Esophagus muscularis mucosa (tissue), 4 donors: ENCODE results near the gene CNN1. TPM values are rescaled to one million over a fixed set of nuclear protein-coding genes. Genes with fewer than 3 reads are reported as not detected.

Experiments
- DNase-seq: peaks from one replicate; pipeline ENCODE4 v3.0.0-alpha.2; 2017; ENCODE audit errors: extremely low spot score
- H3K27ac ChIP-seq, 4 donors: fragments of 200-600 bp; sonication (generic); replicated peaks in 1 of 4; 1 replicate in 3 of 4; 2 replicates in 1 of 4; pipeline ENCODE4 v1.5.1; 2016 to 2019; ENCODE audit warnings: mild to moderate bottlenecking in 1 of 4
- H3K27me3 ChIP-seq, 4 donors: fragments of 200-600 bp; sonication (generic); one replicate each; pipeline versions ENCODE4 v1.5.1 to v1.6.0; 2016 to 2019
- H3K36me3 ChIP-seq, 4 donors: fragments of 200-600 bp; sonication (generic); one replicate each; pipeline ENCODE4 v1.5.1; 2016 to 2019
- H3K4me1 ChIP-seq, 4 donors: fragments of 200-600 bp; sonication (generic); one replicate each; pipeline ENCODE4 v1.5.1; 2016 to 2019
- H3K4me3 ChIP-seq, 4 donors: fragments of 200-600 bp; sonication (generic); 1 replicate in 2 of 4; 2 replicates in 2 of 4; pipeline ENCODE4 v1.5.1; 2016 to 2019; ENCODE audit warnings: mild to moderate bottlenecking in 4 of 4, moderate library complexity in 1 of 4
- H3K9me3 ChIP-seq, 4 donors: fragments of 200-600 bp; sonication (generic); 1 replicate in 3 of 4; 2 replicates in 1 of 4; pipeline ENCODE4 v1.5.1; 2016 to 2019
- EP300 ChIP-seq: sonication (generic); formaldehyde crosslinking; IDR thresholded peaks from one replicate; pipeline ENCODE4 v1.6.1; 2017; ENCODE audit warnings: antibody characterized with exemption
- POLR2A ChIP-seq: fragments of 450-650 bp; IDR thresholded peaks from one replicate; pipeline ENCODE4 v1.6.1; 2017; ENCODE audit warnings: antibody characterized with exemption, moderate library complexity, mild to moderate bottlenecking, low read depth
- POLR2AphosphoS5 ChIP-seq, 2 donors: sonication (generic); formaldehyde crosslinking; IDR thresholded peaks; one replicate each; pipeline ENCODE4 v1.6.1; 2017; ENCODE audit warnings: antibody characterized with exemption in 2 of 2
- WGBS: methylation state at CpG from one replicate; pipeline ENCODE4 v1.1.5; 2018; 5-methylcytosine and 5-hydroxymethylcytosine counted together
- intact Hi-C: fragments of 100-400 bp; cut with DNase I; formaldehyde crosslinking; loops from one replicate; pipeline ENCODE4 v1.15.1; 2023
- total RNA-seq, 4 donors: library from RNA; depleted of rRNA; stranded (reverse); fragments of >200 nt; gene quantifications; one replicate each; pipeline versions ENCODE4 v1.1.0 to v1.2.1, GENCODE V29; 2016
- TF ChIP-seq, protein P1 (sequence below), 3 experiments: fragments of 200-600 bp in 2 of 3; fragments of 450-650 bp in 1 of 3; sonication (generic) in 2 of 3; IDR thresholded peaks; one replicate each; pipeline ENCODE4 v1.5.1; 2017 to 2019; ENCODE audit warnings: antibody characterized with exemption in 3 of 3, mild to moderate bottlenecking in 2 of 3, moderate library complexity in 1 of 3

The CNN1 gene
- total RNA-seq, 4 donors from 2014 or later = 2,877 to 3,384 (median 2,954) TPM

DNA sequence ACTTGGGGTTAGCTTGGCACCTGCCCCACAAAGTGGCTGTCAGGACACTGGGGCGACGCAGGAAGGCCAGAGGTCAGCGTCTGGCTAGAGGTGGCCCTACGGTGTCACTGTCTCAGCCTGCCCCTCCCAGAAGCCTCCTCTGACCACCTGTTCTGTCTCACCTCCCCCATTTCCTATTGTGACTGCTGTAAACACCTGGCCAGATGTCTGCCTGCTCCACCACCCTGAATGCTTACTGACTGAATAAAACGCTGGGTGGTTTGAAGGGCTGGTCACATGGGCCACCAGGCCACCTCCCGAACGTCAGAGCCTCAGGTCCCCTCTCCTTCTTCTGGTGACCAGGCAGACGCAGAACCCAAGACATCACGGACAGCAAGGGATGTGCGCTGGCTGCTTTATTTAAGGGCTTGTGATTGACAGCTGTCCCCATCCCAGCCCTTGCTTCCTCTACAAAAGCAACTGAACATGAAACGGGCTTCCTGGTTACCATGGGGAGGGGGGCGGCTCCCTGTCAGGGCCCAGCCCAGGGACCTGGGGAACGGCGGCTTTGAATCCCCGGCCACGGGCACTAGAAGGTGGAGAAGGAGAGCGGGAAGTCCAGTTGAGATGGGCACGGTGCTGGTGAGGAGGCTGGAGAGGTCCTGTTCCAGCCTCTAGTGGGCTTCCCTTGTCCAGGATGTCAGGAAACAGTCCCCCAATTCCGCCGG, 14.2 kb downstream of the CNN1 start:
- TF ChIP-seq EP300 (no peak), POLR2AphosphoS5 (IDR thresholded peaks at IDR 0.05) (no peak), POLR2A (no peak)
- TF ChIP-seq, protein P1, sequence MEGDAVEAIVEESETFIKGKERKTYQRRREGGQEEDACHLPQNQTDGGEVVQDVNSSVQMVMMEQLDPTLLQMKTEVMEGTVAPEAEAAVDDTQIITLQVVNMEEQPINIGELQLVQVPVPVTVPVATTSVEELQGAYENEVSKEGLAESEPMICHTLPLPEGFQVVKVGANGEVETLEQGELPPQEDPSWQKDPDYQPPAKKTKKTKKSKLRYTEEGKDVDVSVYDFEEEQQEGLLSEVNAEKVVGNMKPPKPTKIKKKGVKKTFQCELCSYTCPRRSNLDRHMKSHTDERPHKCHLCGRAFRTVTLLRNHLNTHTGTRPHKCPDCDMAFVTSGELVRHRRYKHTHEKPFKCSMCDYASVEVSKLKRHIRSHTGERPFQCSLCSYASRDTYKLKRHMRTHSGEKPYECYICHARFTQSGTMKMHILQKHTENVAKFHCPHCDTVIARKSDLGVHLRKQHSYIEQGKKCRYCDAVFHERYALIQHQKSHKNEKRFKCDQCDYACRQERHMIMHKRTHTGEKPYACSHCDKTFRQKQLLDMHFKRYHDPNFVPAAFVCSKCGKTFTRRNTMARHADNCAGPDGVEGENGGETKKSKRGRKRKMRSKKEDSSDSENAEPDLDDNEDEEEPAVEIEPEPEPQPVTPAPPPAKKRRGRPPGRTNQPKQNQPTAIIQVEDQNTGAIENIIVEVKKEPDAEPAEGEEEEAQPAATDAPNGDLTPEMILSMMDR (IDR thresholded peaks at IDR 0.05) = no peak
- no peak for DNase-seq
- peaks cover 36 to 76% (median 63%) of the 10 kb centered on the region in 4 donors for H3K36me3 ChIP-seq
- no peak overlapping the region for H3K4me3 ChIP-seq
- intact Hi-C loops = no loop called here
- peak overlapping the region; percentile 83 to 90 (median 89) for H3K27ac ChIP-seq
- H3K9me3 ChIP-seq = no peaks in the 10 kb centered on the region
- peaks cover 7 to 63% (median 54%) of the 10 kb centered on the region in 4 donors for H3K4me1 ChIP-seq
- WGBS = 66% methylated on average over 11 of the region's 20 CpGs
- H3K27me3 ChIP-seq = no peaks in the 10 kb centered on the region

DNA sequence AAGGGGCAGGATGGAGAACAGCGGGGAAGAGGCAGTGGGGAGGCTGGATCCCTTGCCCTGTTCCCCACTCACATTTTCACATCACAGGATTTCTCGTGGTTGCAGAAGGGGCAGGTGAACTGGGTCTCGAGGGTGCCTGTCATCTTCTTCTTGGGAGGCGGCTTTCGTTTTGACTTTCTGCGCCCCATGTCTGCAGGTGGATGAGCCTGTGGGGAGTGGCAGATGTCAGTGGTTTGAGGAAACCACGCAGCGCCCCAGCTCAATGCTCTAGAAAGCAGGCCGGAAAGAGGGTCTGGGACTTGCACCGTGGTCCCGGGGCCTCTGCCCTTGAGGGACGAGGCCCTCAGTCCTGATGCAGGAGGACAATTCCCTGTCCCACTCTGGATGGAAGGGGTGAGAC, 15.5 kb downstream of the CNN1 start:
- intact Hi-C loops = no loop called here
- H3K36me3 ChIP-seq = peaks cover 25 to 63% (median 51%) of the 10 kb centered on the region in 4 donors

DNA sequence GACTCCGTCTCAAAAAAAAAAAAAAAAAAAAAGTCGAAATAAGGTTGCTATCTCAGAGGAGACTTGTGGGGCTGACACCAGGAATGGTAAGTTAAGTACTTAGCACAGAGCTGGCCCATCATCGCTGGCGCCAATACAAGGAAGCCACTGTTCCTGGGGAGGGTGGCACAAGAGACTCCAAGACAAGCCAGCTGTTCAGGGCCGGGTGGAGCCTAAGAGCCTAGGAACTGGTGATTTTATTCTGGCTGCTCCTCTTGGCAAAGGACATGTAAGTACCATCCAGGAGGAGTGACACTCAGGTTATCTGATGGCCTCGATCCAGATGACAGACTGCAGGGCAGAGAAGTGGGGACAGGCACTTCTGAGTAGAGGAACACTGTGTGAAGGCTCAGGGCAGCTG, 16.6 kb downstream of the CNN1 start:
- Histone ChIP-seq H3K4me1 (peaks cover 22 to 59% (median 57%) of the 10 kb centered on the region in 4 donors), H3K4me3 (no peak overlapping the region), H3K27ac (no peak overlapping the region), H3K9me3 (no peaks in the 10 kb centered on the region), H3K27me3 (no peaks in the 10 kb centered on the region), H3K36me3 (peaks cover 14 to 52% (median 41%) of the 10 kb centered on the region in 4 donors)
- intact Hi-C loops = no loop called here
- TF ChIP-seq EP300 = no peak
- TF ChIP-seq, protein P1 (IDR thresholded peaks at IDR 0.05) = no peak
- no peak for TF ChIP-seq POLR2AphosphoS5 (IDR thresholded peaks at IDR 0.05)
- no peak for TF ChIP-seq POLR2A
- WGBS = 88% methylated on average over 5 of the region's 6 CpGs
- DNase-seq = no peak

More for the DNA sequence above, 15.5 kb downstream of the CNN1 start:
- peaks cover 15 to 60% (median 59%) of the 10 kb centered on the region in 4 donors for H3K4me1 ChIP-seq
- H3K9me3 ChIP-seq = no peaks in the 10 kb centered on the region
- no peak overlapping the region for H3K4me3 ChIP-seq
- 90% methylated on average over 12 of the region's 12 CpGs for WGBS
- no peaks in the 10 kb centered on the region for H3K27me3 ChIP-seq
- no peak for DNase-seq
- H3K27ac ChIP-seq = no peak overlapping the region
- TF ChIP-seq, protein P1 (IDR thresholded peaks at IDR 0.05) = no peak
- TF ChIP-seq POLR2AphosphoS5 (IDR thresholded peaks at IDR 0.05) = no peak
- no peak for TF ChIP-seq POLR2A
- no peak for TF ChIP-seq EP300

- H3K27me3 ChIP-seq = no peaks in the 10 kb centered on the region
- H3K36me3 ChIP-seq = peaks cover 13 to 44% (median 40%) of the 10 kb centered on the region in 4 donors
- DNase-seq = no peak
- H3K27ac ChIP-seq = no peak overlapping the region
- intact Hi-C loops = no loop called here
- no peaks in the 10 kb centered on the region for H3K9me3 ChIP-seq
- WGBS = 73% methylated on average over 4 of the region's 4 CpGs
- no peak for TF ChIP-seq POLR2A
- H3K4me3 ChIP-seq = no peak overlapping the region
- H3K4me1 ChIP-seq = peaks cover 25 to 51% (median 49%) of the 10 kb centered on the region in 4 donors
These were observed 18.2 kb downstream of the CNN1 start for GRCh38 chr19:11556634-11557420.
